ENCODE data around the gene CTCF.

Gene CTCF

DNA sequence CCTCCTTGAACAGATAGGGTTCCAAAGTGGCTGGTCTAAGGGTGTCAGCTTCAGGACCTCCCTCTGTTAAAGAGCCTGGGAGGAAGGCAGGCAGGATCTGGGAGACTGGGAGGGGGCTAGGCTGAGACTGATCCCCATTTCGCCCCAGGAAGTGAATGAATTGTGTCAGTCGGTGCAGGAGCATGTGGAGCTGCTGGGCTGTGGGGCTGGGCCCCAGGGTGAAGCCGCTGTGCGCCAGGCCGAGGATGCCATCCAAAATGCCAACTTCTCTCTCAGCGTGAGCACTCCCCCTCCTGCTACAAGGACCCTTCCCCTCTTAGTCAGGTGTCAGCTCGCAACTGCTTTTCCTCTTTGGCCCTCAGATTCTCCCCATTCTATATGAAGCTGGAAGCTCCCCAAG, 88.7 kb downstream of the CTCF start:
- no peak overlapping the region for H3K4me3 ChIP-seq (replicated peaks in 1 of 2; ENCODE audit: low read depth in 2 of 2, low read length in 2 of 2)
- TF ChIP-seq, protein P1, sequence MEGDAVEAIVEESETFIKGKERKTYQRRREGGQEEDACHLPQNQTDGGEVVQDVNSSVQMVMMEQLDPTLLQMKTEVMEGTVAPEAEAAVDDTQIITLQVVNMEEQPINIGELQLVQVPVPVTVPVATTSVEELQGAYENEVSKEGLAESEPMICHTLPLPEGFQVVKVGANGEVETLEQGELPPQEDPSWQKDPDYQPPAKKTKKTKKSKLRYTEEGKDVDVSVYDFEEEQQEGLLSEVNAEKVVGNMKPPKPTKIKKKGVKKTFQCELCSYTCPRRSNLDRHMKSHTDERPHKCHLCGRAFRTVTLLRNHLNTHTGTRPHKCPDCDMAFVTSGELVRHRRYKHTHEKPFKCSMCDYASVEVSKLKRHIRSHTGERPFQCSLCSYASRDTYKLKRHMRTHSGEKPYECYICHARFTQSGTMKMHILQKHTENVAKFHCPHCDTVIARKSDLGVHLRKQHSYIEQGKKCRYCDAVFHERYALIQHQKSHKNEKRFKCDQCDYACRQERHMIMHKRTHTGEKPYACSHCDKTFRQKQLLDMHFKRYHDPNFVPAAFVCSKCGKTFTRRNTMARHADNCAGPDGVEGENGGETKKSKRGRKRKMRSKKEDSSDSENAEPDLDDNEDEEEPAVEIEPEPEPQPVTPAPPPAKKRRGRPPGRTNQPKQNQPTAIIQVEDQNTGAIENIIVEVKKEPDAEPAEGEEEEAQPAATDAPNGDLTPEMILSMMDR (IDR thresholded peaks at IDR 0.05; ENCODE audit: low read depth, low read length), result no peak
- DNase-seq (ENCODE audit: low read depth in 2 of 2), result no peak

DNA sequence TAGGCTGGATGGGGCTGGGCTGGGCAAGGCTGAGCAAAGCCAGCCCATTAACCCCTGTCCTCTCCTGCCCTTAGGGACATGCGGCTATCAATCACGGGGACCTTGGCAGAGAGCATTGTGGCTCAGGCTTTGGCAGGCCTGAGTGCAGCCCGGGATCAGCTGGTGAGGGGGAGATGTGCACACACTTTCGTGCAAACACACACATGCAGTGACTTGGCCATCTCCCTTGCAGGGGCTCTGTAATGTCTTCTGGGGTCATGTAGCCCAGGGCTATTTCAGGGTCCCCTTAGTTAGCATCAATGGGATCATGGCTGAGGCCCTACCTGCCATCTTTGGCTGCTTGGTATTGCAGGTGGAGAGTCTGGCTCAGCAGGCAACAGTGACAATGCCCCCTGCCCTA, 89.5 kb downstream of the CTCF start:
- TF ChIP-seq, protein P1 (IDR thresholded peaks at IDR 0.05; ENCODE audit: low read depth, low read length), result no peak
- DNase-seq (ENCODE audit: low read depth in 2 of 2), result no peak
- H3K4me3 ChIP-seq (replicated peaks in 1 of 2; ENCODE audit: low read depth in 2 of 2, low read length in 2 of 2), result no peak overlapping the region

DNA sequence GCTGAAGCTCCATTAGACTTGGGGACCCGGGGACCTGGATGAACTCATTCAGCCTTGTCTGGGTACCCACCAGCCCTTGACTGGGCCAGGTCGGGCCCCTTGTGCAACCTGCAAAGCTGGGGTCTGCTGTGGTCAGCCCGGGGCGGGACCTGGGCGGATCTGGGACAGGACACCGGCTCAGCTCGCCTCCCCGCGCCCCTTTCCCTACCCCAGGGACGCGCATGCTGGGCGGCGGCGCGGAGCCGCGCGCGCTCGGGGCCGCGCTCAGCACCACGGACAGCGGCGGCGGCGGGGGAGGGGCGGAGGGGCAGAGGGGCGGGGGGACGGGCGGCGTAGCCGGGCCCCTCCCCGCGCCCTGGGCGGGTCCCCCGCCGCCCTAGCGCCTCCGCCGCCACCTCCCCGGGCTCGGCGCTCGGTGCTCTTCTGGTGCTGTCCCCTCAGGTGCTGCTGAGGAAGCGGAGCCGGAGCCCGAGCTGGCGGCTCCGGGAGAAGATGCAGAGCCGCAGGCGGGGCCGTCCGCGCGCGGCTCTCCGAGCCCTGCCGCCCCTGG, 90.3 kb downstream of the CTCF start:
- peak overlapping the region; percentile 19 to 46 for H3K4me3 ChIP-seq (replicated peaks in 1 of 2; ENCODE audit: low read depth in 2 of 2, low read length in 2 of 2)
- TF ChIP-seq, protein P1 (IDR thresholded peaks at IDR 0.05; ENCODE audit: low read depth, low read length), result no peak
- no peak for DNase-seq (ENCODE audit: low read depth in 2 of 2)

DNA sequence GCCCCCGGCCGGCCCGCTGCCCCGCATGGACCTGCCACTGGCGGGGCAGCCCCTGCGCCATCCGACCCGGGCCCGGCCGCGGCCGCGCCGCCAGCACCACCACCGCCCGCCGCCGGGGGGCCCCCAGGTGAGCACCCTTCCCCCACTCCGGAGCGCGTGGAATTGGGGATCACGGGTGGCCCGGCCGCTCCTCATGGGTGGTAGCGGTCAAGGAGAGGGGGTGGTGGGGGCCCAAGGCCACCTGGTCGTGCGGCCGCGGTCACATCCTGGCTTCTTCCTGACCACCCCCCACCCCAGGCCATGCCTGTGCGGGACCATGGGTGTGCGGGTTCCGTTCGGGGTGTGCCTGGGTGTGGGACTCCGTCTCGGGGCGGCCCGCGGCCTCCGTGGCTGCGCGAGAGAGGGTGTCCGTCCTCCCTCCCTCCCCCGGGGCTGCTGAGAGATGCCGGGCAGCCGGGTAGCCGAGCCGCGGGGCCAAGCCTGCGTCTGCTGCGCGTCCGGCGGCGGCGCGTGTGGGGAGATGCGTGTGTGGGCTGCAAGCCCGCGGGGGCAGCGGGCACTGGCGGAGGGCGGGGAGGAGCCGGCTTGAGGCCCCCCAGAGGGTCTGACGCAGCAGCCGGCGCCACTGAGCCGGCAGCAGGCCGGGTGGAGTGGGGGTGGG, 90.9 kb downstream of the CTCF start:
- TF ChIP-seq, protein P1 (IDR thresholded peaks at IDR 0.05; ENCODE audit: low read depth, low read length), result no peak
- peak overlapping the region; percentile 46 to 53 for H3K4me3 ChIP-seq (replicated peaks in 1 of 2; ENCODE audit: low read depth in 2 of 2, low read length in 2 of 2)
- no peak for DNase-seq (ENCODE audit: low read depth in 2 of 2)

DNA sequence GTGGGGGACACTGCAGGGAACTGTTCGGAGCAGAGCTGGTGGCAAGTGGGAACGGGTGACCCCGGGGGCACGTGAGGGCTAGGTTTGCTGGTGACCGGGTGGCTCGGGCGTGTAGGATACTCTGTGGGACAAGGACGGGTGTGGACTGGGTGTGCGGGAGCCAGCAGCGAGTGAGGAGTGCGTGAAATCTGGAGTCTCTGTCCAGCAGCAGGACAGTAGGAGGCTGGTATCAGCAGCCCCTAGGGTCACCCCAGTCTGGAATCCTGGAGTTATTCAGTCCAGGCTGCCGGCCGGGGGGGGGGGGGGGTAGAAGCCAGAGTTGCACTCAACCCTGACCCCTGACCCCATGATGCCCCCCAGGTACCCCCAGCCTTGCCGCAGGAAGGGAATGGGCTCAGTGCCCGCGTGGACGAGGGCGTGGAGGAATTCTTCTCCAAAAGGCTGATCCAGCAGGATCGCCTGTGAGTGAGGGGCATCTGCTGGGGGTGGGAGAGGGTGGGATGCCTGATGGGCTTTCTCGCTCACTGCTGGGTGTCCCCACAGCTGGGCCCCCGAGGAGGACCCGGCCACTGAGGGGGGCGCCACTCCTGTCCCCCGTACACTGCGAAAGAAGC, 91.6 kb downstream of the CTCF start:
- DNase-seq (ENCODE audit: low read depth in 2 of 2), result no peak
- H3K4me3 ChIP-seq (replicated peaks in 1 of 2; ENCODE audit: low read depth in 2 of 2, low read length in 2 of 2), result peak overlapping the region in 1 of 2 donors; percentile 43
- TF ChIP-seq, protein P1 (IDR thresholded peaks at IDR 0.05; ENCODE audit: low read depth, low read length), result no peak

DNA sequence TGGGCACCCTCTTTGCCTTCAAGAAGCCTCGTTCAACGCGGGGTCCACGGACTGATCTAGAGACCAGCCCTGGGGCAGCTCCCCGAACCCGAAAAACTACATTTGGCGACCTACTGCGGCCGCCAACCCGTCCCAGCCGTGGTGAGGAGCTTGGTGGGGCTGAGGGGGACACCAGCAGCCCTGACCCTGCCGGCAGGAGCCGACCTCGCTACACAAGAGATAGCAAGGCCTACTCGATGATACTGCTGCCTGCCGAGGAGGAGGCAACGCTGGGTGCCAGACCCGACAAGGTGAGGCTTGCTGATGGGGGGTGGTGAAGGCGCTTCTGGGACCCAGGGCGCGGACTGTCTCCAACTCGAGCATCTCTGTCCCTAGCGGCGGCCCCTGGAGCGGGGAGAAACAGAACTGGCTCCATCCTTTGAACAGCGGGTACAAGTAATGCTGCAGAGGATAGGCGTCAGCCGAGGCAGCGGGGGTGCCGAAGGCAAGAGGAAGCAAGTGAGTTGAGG, 92.1 kb downstream of the CTCF start:
- TF ChIP-seq, protein P1 (IDR thresholded peaks at IDR 0.05; ENCODE audit: low read depth, low read length), result no peak
- no peak overlapping the region for H3K4me3 ChIP-seq (replicated peaks in 1 of 2; ENCODE audit: low read depth in 2 of 2, low read length in 2 of 2)
- no peak for DNase-seq (ENCODE audit: low read depth in 2 of 2)
